HepG2 (cell line): ENCODE results near the gene ACOT8. TPM values are rescaled to one million over a fixed set of nuclear protein-coding genes. Genes with fewer than 3 reads are reported as not detected.

Experiments used
- BRCA1 ChIP-seq: sonication (generic); formaldehyde crosslinking; IDR thresholded peaks from 2 replicates; pipeline ENCODE4 v1.4.0; 2020; ENCODE audit warnings: missing genetic modification reagents
- CHCHD3 ChIP-seq: sonication (generic); formaldehyde crosslinking; IDR thresholded peaks from 2 replicates; pipeline ENCODE4 v1.8.0; 2022; ENCODE audit warnings: mild to moderate bottlenecking, missing genetic modification reagents, moderate library complexity
- E2F2 ChIP-seq: sonication (generic); formaldehyde crosslinking; IDR thresholded peaks from 2 replicates; pipeline ENCODE4 v1.4.0; 2020; ENCODE audit warnings: missing genetic modification reagents, borderline replicate concordance
- ELF4 ChIP-seq: sonication (generic); formaldehyde crosslinking; IDR thresholded peaks from 2 replicates; pipeline ENCODE4 v1.5.0; 2020; ENCODE audit warnings: missing genetic modification reagents, mild to moderate bottlenecking, moderate library complexity, borderline replicate concordance
- FLYWCH1 ChIP-seq: sonication (generic); formaldehyde crosslinking; IDR thresholded peaks from 2 replicates; pipeline ENCODE4 v1.8.1; 2023; ENCODE audit warnings: mild to moderate bottlenecking, missing genetic modification reagents
- MED8 ChIP-seq: sonication (generic); formaldehyde crosslinking; IDR thresholded peaks from 2 replicates; pipeline ENCODE4 v1.8.1; 2023; ENCODE audit warnings: mild to moderate bottlenecking, missing genetic modification reagents; ENCODE audit not compliant: insufficient replicate concordance
- MEF2D ChIP-seq: sonication (generic); formaldehyde crosslinking; IDR thresholded peaks from 2 replicates; pipeline ENCODE4 v1.5.1; 2020; ENCODE audit warnings: mild to moderate bottlenecking, missing genetic modification reagents
- MTF2 ChIP-seq: sonication (generic); formaldehyde crosslinking; IDR thresholded peaks from 2 replicates; pipeline ENCODE4 v1.5.0; 2020; ENCODE audit warnings: missing genetic modification reagents, borderline replicate concordance
- NFE2L2 ChIP-seq: fragments of 150-350 bp; IDR thresholded peaks from 2 replicates; pipeline ENCODE4 v1.6.1; 2014; ENCODE audit warnings: low read length
- RFX5 ChIP-seq: IDR thresholded peaks from 2 replicates; pipeline ENCODE4 v1.6.1; 2011; ENCODE audit warnings: low read depth, low read length, improper control_type of control experiment
- SOX13 ChIP-seq, 3 experiments: fragments of 450-650 bp in 1 of 3; sonication (generic) in 1 of 3; formaldehyde crosslinking in 1 of 3; IDR thresholded peaks in 2 of 3; conservative IDR thresholded peaks in 1 of 3; 2 replicates each; pipeline versions ENCODE4 v1.5.0 to v1.6.1; 2016 to 2020; ENCODE audit warnings: antibody characterized with exemption in 1 of 3, mild to moderate bottlenecking in 1 of 3, missing compliant biosample characterization in 1 of 3, missing genetic modification reagents in 1 of 3, moderate library complexity in 1 of 3
- SP2 ChIP-seq: sonication (generic); formaldehyde crosslinking; IDR thresholded peaks from 2 replicates; pipeline ENCODE4 v1.5.1; 2020; ENCODE audit warnings: mild to moderate bottlenecking, missing genetic modification reagents
- SP4 ChIP-seq: sonication (generic); formaldehyde crosslinking; IDR thresholded peaks from 2 replicates; pipeline ENCODE4 v1.8.1; 2023; ENCODE audit warnings: mild to moderate bottlenecking, missing genetic modification reagents
- TSC22D2 ChIP-seq: sonication (generic); formaldehyde crosslinking; IDR thresholded peaks from 2 replicates; pipeline ENCODE4 v1.5.1; 2020; ENCODE audit warnings: missing genetic modification reagents, mild to moderate bottlenecking, borderline replicate concordance
- XRCC5 ChIP-seq: fragments of 200-400 bp; formaldehyde crosslinking; optimal IDR thresholded peaks from 2 replicates; pipeline ENCODE3; 2017; ENCODE audit warnings: mild to moderate bottlenecking, low read length
- ZNF317 ChIP-seq: sonication (generic); formaldehyde crosslinking; IDR thresholded peaks from 2 replicates; pipeline ENCODE4 v1.5.0; 2020; ENCODE audit warnings: mild to moderate bottlenecking, missing genetic modification reagents
- ZNF337 ChIP-seq: sonication (generic); formaldehyde crosslinking; IDR thresholded peaks from 2 replicates; pipeline ENCODE4 v1.5.1; 2020; ENCODE audit warnings: missing genetic modification reagents, low read depth, mild to moderate bottlenecking, borderline replicate concordance
- ZNF501 ChIP-seq: sonication (generic); formaldehyde crosslinking; IDR thresholded peaks from 2 replicates; pipeline ENCODE4 v1.5.1; 2020; ENCODE audit warnings: mild to moderate bottlenecking, moderate library complexity, missing genetic modification reagents
- ZNF737 ChIP-seq: sonication (generic); formaldehyde crosslinking; IDR thresholded peaks from 2 replicates; pipeline ENCODE4 v1.5.0; 2020; ENCODE audit warnings: missing genetic modification reagents, mild to moderate bottlenecking, borderline replicate concordance
- polyA plus RNA-seq, 8 experiments: library from polyadenylated mRNA; depleted of rRNA in 3 of 8; stranded (reverse) in 7 of 8; unstranded in 1 of 8; fragments of >200 nt; fragmentation: Illumina TruSeq in 4 of 8; extraction: Trizol in 4 of 8; gene quantifications; 2 replicates each; pipeline versions ENCODE4 v1.2.1 to v1.2.3, GENCODE V29; 2011 to 2016; ENCODE audit warnings: low read depth in 4 of 8, missing spikeins in 1 of 8, mixed read lengths in 1 of 8; ENCODE audit not compliant: insufficient read depth in 1 of 8
- total RNA-seq, 5 experiments: library from RNA; depleted of rRNA; stranded (reverse); fragments of >200 nt; fragmentation: Illumina TruSeq; extraction: Trizol; gene quantifications; 2 replicates each; pipeline ENCODE4 v1.2.3, GENCODE V29; 2016; ENCODE audit warnings: low read depth in 1 of 5
- TF ChIP-seq, protein P1 (sequence below): sonication (generic); formaldehyde crosslinking; IDR thresholded peaks from 2 replicates; pipeline ENCODE4 v1.4.0; 2020; ENCODE audit warnings: missing genetic modification reagents
- TF ChIP-seq, protein P2 (sequence below): sonication (generic); formaldehyde crosslinking; IDR thresholded peaks from 2 replicates; pipeline ENCODE4 v1.5.0; 2020; ENCODE audit warnings: mild to moderate bottlenecking, missing genetic modification reagents, borderline replicate concordance

The ACOT8 gene
- total and polyA plus RNA-seq, 2 of the 13 experiments (the other 11 are each of a cell fraction or from before 2014, with no cell fraction given): 31.4 to 45.5 TPM

- TF ChIP-seq E2F2 (CRISPR knock-in tag) (no peak), ZNF317 (CRISPR knock-in tag) (peak; percentile 83), ZNF501 (CRISPR knock-in tag) (peak; percentile 63), CHCHD3 (CRISPR knock-in tag) (peak; percentile 30; the same call in 1 of the 2 replicates), RFX5 (peak; percentile 62), XRCC5 (peak; percentile 93), MEF2D (CRISPR knock-in tag) (peak; percentile 36; the same call in 1 of the 2 replicates), SP4 (CRISPR knock-in tag) (peak; percentile 74), MTF2 (CRISPR knock-in tag) (no peak), MED8 (peak; percentile 92), SP2 (CRISPR knock-in tag) (peak; percentile 34; the same call in 1 of the 2 replicates), BRCA1 (CRISPR knock-in tag) (peak; percentile 90; the same call in 1 of the 2 replicates), FLYWCH1 (CRISPR knock-in tag) (0 out of 2 replicates have a peak, but pooled peaks have one; percentile 77), TSC22D2 (CRISPR knock-in tag) (peak; percentile 93; the same call in 1 of the 2 replicates), ZNF737 (no peak), ELF4 (CRISPR knock-in tag) (0 out of 2 replicates have a peak, but pooled peaks have one; percentile 7), SOX13 (IDR thresholded peaks at IDR 0.05) (no peak), SOX13 (CRISPR knock-in tag; conservative IDR thresholded peaks at IDR 0.05 in 1 of 2, IDR thresholded peaks at IDR 0.05 in 1 of 2) (peak in 1 of 2 experiments; percentile 47; a peak in 1 of 4 replicates), NFE2L2 (0 out of 2 replicates have a peak, but pooled peaks have one; percentile 4), ZNF337 (CRISPR knock-in tag) (no peak; the same call in 1 of the 2 replicates)
- TF ChIP-seq, protein P1, sequence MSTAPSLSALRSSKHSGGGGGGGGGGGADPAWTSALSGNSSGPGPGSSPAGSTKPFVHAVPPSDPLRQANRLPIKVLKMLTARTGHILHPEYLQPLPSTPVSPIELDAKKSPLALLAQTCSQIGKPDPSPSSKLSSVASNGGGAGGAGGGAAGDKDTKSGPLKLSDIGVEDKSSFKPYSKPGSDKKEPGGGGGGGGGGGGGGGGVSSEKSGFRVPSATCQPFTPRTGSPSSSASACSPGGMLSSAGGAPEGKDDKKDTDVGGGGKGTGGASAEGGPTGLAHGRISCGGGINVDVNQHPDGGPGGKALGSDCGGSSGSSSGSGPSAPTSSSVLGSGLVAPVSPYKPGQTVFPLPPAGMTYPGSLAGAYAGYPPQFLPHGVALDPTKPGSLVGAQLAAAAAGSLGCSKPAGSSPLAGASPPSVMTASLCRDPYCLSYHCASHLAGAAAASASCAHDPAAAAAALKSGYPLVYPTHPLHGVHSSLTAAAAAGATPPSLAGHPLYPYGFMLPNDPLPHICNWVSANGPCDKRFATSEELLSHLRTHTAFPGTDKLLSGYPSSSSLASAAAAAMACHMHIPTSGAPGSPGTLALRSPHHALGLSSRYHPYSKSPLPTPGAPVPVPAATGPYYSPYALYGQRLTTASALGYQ (CRISPR knock-in tag): no peak
- TF ChIP-seq, protein P2, sequence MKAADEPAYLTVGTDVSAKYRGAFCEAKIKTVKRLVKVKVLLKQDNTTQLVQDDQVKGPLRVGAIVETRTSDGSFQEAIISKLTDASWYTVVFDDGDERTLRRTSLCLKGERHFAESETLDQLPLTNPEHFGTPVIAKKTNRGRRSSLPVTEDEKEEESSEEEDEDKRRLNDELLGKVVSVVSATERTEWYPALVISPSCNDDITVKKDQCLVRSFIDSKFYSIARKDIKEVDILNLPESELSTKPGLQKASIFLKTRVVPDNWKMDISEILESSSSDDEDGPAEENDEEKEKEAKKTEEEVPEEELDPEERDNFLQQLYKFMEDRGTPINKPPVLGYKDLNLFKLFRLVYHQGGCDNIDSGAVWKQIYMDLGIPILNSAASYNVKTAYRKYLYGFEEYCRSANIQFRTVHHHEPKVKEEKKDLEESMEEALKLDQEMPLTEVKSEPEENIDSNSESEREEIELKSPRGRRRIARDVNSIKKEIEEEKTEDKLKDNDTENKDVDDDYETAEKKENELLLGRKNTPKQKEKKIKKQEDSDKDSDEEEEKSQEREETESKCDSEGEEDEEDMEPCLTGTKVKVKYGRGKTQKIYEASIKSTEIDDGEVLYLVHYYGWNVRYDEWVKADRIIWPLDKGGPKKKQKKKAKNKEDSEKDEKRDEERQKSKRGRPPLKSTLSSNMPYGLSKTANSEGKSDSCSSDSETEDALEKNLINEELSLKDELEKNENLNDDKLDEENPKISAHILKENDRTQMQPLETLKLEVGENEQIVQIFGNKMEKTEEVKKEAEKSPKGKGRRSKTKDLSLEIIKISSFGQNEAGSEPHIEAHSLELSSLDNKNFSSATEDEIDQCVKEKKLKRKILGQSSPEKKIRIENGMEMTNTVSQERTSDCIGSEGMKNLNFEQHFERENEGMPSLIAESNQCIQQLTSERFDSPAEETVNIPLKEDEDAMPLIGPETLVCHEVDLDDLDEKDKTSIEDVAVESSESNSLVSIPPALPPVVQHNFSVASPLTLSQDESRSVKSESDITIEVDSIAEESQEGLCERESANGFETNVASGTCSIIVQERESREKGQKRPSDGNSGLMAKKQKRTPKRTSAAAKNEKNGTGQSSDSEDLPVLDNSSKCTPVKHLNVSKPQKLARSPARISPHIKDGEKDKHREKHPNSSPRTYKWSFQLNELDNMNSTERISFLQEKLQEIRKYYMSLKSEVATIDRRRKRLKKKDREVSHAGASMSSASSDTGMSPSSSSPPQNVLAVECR: peak; percentile 49
Observed at GRCh38 chr20:45890077-45890984, 33.1 kb upstream of the ACOT8 start (continued).
